D721Med (cell line): ENCODE results near the gene CDK14.

ENCODE experiments used
- DNase-seq: peaks from one replicate; pipeline ENCODE4 v3.0.0; 2011; ENCODE audit warnings: low spot score; ENCODE audit not compliant: insufficient read length
- FAIRE-seq: peaks from 2 replicates; lab custom pipeline; 2011; peaks lifted over from hg19 to GRCh38; lab: Jason Lieb, UNC
- CTCF ChIP-seq: IDR thresholded peaks from 2 replicates; pipeline ENCODE4 v1.5.1; 2012; ENCODE audit warnings: mild to moderate bottlenecking, control low read depth; ENCODE audit not compliant: insufficient read depth; ENCODE audit errors: missing control alignments

The CDK14 gene

DNA sequence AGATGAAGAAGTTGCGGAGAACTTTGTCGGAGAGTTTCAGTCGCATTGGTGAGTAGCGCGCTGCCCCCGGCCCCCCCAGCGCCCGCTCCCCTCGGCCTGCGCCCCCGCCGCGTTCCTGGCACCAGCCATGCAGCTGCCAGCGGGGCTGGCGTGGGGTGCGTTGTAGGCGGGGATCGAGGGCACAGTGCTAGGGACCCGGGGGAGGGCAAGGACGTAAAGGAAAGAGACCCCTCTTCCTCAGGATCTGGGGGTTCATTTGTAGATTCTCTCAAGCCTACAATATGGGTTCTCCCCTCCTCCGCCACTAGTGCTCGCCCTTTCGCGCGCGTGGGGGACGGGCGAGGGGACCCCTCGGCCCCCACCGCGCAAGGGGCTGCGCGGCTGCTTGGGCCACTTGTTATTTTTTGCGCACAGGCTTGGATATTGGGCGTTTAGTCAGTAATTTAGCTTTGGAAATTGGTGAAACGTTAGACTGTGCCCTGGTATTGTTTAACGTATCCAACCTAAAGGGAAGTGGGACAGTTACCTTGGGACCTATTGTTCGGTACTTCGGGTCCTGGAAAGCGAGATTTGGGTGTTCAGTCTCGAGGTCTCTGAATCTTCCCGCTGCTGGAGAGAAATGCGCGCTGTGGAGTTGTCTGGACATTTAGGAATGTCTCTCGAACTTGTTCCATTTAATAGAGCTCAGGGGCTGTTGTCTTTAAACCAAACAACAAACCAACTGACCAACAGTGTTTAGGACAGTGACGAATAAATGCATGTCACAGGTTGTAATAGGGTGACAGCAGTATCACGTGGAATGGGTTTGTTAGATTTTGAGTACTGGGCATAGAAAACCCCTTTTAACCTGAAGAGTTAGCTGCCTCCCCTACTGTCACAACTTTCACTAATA, 796 bp downstream of the CDK14 start:
- no peak for FAIRE-seq
- TF ChIP-seq CTCF, result no peak
- no peak for DNase-seq

- DNase-seq (no peak), FAIRE-seq (no peak)
- no peak for TF ChIP-seq CTCF
These were observed 1.6 kb downstream of the CDK14 start for GRCh38 chr7:90597563-90598253.

- FAIRE-seq (peak; percentile 29), DNase-seq (no peak)
- no peak for TF ChIP-seq CTCF
These were observed 2.9 kb downstream of the CDK14 start for GRCh38 chr7:90599038-90599437.

DNA sequence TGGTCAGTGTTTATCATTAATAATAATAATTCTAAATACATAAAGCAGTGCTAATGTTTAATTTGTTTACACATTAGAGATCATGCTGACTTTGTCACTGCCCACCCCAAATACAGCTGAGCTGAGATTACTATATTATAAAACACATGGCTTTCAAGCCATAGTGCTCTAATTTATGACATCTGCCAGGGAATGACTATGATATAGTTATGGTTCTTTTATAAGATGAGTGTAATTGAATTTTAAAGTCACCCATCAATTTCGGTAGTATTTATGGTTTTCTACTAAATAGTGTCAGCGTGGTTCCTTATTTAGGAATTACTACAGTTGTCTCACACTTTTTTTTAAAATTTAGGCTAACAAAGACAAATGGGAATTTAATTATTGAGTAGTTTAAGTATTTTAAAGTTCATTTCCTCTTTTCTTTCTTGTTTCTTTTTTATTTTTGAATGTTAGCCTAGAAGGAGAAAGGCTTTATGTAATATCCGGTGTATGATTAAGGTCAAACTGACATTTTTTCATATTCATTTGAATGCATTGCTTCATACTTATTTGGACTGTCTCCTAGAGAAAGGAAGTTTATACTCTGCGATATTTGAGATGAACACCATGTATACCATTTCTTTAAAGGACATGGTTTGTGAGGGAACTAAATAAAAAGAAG, 3.9 kb downstream of the CDK14 start:
- no peak for DNase-seq
- no peak for TF ChIP-seq CTCF
- FAIRE-seq, result no peak

- TF ChIP-seq CTCF, result no peak
- DNase-seq, result no peak
- FAIRE-seq, result no peak
These were observed 6.2 kb downstream of the CDK14 start for GRCh38 chr7:90602303-90602702.

GRCh38 chr7:90603346-90603745, 7.2 kb downstream of the CDK14 start:
- FAIRE-seq, result no peak
- DNase-seq, result no peak
- TF ChIP-seq CTCF, result no peak
